HCT116 (cell line): ENCODE measurements around the gene FGGY. TPM values are rescaled to one million over a fixed set of nuclear protein-coding genes. Genes with fewer than 3 reads are reported as not detected.

ENCODE experiments used
- ATAC-seq: fragments of 200-7000 bp; cut with Tn5 transposase; 2 replicates; pipeline ENCODE4 v1.9.1; 2020; ENCODE audit warnings: mild to moderate bottlenecking, moderate library complexity
- BruUV-seq: library from RNA; stranded (reverse); fragments of 400-500 nt; replicated peaks from 2 replicates; lab custom pipeline; 2021; lab: Mats Ljungman, UMichigan
- CTCF ChIA-PET: fragments of 300-600 bp; sonication (Branson Sonifier 250); formaldehyde crosslinking; loops from one replicate; lab custom pipeline; 2021; ENCODE audit warnings: antibody characterized with exemption; lab: Charles Lee
- POLR2A ChIA-PET: fragments of 300-600, 350-600 bp; sonication (Branson Sonifier 250); formaldehyde crosslinking; loops from one replicate; lab custom pipeline; 2021; ENCODE audit warnings: antibody characterized with exemption; lab: Charles Lee
- RAD21 ChIA-PET, 2 experiments: fragments of 300-600 bp; sonication (Branson Sonifier 250); formaldehyde crosslinking; loops; one replicate each; lab custom pipeline; 2023; ENCODE audit warnings: low total read pairs in 2 of 2; ENCODE audit not compliant: uncharacterized antibody in 2 of 2, unreplicated experiment in 2 of 2, low non-redundant PET in 1 of 2; lab: Charles Lee
- DNase-seq: peaks from one replicate; pipeline ENCODE4 v3.0.0-alpha.2; 2010; ENCODE audit warnings: low read depth, low spot score
- H2AFZ ChIP-seq: fragments of 200-600 bp; shearing (Covaris generic), sonication (generic); 2 replicates; pipeline ENCODE4 v1.6.1; 2017; ENCODE audit warnings: low read depth, mixed run types, mixed read lengths, antibody characterized with exemption, low read length; ENCODE audit not compliant: poor library complexity, severe bottlenecking
- H3K27ac ChIP-seq: 2 replicates; pipeline ENCODE4 v1.5.1; 2012; ENCODE audit warnings: low read depth, low read length
- H3K27me3 ChIP-seq: fragments of 200-600 bp; sonication (generic); 2 replicates; pipeline ENCODE4 v1.6.1; 2016; ENCODE audit warnings: mixed run types, low read length, mixed read lengths; ENCODE audit not compliant: insufficient read depth
- H3K36me3 ChIP-seq, 2 experiments: fragments of 200-500 bp in 1 of 2; fragments of 200-600 bp in 1 of 2; sonication (Bioruptor generic) in 1 of 2; sonication (generic) in 1 of 2; 2 replicates each; pipeline versions ENCODE4 v1.5.1 to v1.6.1; 2014 to 2016; ENCODE audit warnings: low read length in 2 of 2, inconsistent platforms in 1 of 2, mixed read lengths in 1 of 2, mixed run types in 1 of 2; ENCODE audit not compliant: insufficient read depth in 2 of 2, control insufficient read depth in 1 of 2
- H3K4me1 ChIP-seq, 2 experiments: fragments of 200-600 bp in 1 of 2; sonication (generic) in 1 of 2; 2 replicates each; pipeline versions ENCODE4 v1.5.1 to v1.6.1; 2012 to 2017; ENCODE audit warnings: low read length in 2 of 2, inconsistent platforms in 1 of 2, mild to moderate bottlenecking in 1 of 2, mixed read lengths in 1 of 2, mixed run types in 1 of 2, moderate library complexity in 1 of 2; ENCODE audit not compliant: insufficient read depth in 2 of 2, control insufficient read depth in 1 of 2
- H3K4me2 ChIP-seq: fragments of 200-600 bp; sonication (generic); 2 replicates; pipeline ENCODE4 v1.6.1; 2017; ENCODE audit warnings: mixed run types, low read length, mixed read lengths
- H3K4me3 ChIP-seq, 2 experiments: fragments of 200-600 bp in 1 of 2; sonication (generic) in 1 of 2; replicated peaks in 1 of 2; 2 replicates each; pipeline ENCODE4 v1.5.1; 2011 to 2016; ENCODE audit warnings: low read length in 2 of 2, control low read depth in 1 of 2, low read depth in 1 of 2, mild to moderate bottlenecking in 1 of 2, mixed read lengths in 1 of 2, mixed run types in 1 of 2
- H3K79me2 ChIP-seq: fragments of 200-600 bp; sonication (generic); 2 replicates; pipeline ENCODE4 v1.6.1; 2017; ENCODE audit warnings: mild to moderate bottlenecking, mixed run types, low read length, moderate library complexity, mixed read lengths; ENCODE audit not compliant: insufficient read depth
- H3K9ac ChIP-seq: fragments of 200-600 bp; sonication (generic); 2 replicates; pipeline ENCODE4 v1.6.1; 2016; ENCODE audit warnings: low read length, mixed read lengths
- H3K9me2 ChIP-seq: fragments of 200-600 bp; sonication (generic), shearing (Covaris generic); 2 replicates; pipeline ENCODE4 v1.6.1; 2017; ENCODE audit warnings: mixed run types, mild to moderate bottlenecking, moderate library complexity; ENCODE audit not compliant: insufficient read depth
- H3K9me3 ChIP-seq, 2 experiments: fragments of 200-500 bp in 1 of 2; fragments of 200-600 bp in 1 of 2; sonication (Bioruptor generic) in 1 of 2; sonication (generic) in 1 of 2; 2 replicates each; pipeline ENCODE4 v1.6.1; 2014 to 2017; ENCODE audit warnings: low read length in 2 of 2, mixed read lengths in 2 of 2, inconsistent platforms in 1 of 2, low read depth in 1 of 2, mild to moderate bottlenecking in 1 of 2, mixed run types in 1 of 2, moderate library complexity in 1 of 2; ENCODE audit not compliant: control insufficient read depth in 1 of 2, insufficient read depth in 1 of 2
- H4K20me1 ChIP-seq: fragments of 200-600 bp; sonication (generic), shearing (Covaris generic); 2 replicates; pipeline ENCODE4 v1.6.1; 2017; ENCODE audit warnings: mixed run types, mild to moderate bottlenecking, moderate library complexity; ENCODE audit not compliant: insufficient read depth
- CEBPB ChIP-seq: IDR thresholded peaks from 2 replicates; pipeline ENCODE4 v1.6.1; 2012; ENCODE audit warnings: low read depth
- ELF1 ChIP-seq: IDR thresholded peaks from 2 replicates; pipeline ENCODE4 v1.6.1; 2012; ENCODE audit warnings: low read depth, borderline replicate concordance
- EZH2 ChIP-seq: fragments of 200-600 bp; sonication (generic); IDR thresholded peaks from 2 replicates; pipeline ENCODE4 v1.6.1; 2017; ENCODE audit warnings: antibody characterized with exemption, mixed run types
- EZH2phosphoT487 ChIP-seq: fragments of 200-600 bp; IDR thresholded peaks from 2 replicates; pipeline ENCODE4 v1.6.1; 2018; ENCODE audit warnings: antibody characterized with exemption, borderline replicate concordance
- FOSL1 ChIP-seq: IDR thresholded peaks from 2 replicates; pipeline ENCODE4 v1.6.1; 2012; ENCODE audit warnings: low read depth
- JUND ChIP-seq: IDR thresholded peaks from 2 replicates; pipeline ENCODE4 v1.6.1; 2012
- POLR2AphosphoS5 ChIP-seq: IDR thresholded peaks from 2 replicates; pipeline ENCODE4 v1.6.1; 2011; ENCODE audit warnings: mild to moderate bottlenecking, low read depth, low read length, moderate library complexity
- RAD21 ChIP-seq: IDR thresholded peaks from 2 replicates; pipeline ENCODE4 v1.6.1; 2012; ENCODE audit warnings: low read depth, mild to moderate bottlenecking
- SIN3A ChIP-seq: IDR thresholded peaks from 2 replicates; pipeline ENCODE4 v1.6.1; 2012; ENCODE audit warnings: low read depth
- SP1 ChIP-seq: IDR thresholded peaks from 2 replicates; pipeline ENCODE4 v1.6.1; 2012; ENCODE audit warnings: low read depth
- SRF ChIP-seq: IDR thresholded peaks from 2 replicates; pipeline ENCODE4 v1.6.1; 2012; ENCODE audit warnings: low read depth
- ZFX ChIP-seq: fragments of 450-650 bp; IDR thresholded peaks from 2 replicates; pipeline ENCODE4 v1.6.1; 2017
- ZNF274 ChIP-seq: fragments of 200-500 bp; sonication (Bioruptor generic); IDR thresholded peaks from 2 replicates; pipeline ENCODE4 v1.6.1; 2014; ENCODE audit warnings: mild to moderate bottlenecking, low read depth, low read length, inconsistent platforms
- intact Hi-C: fragments of 100-400 bp; cut with micrococcal nuclease; formaldehyde crosslinking; loops from 2 replicates; pipeline ENCODE4 v1.10.0; 2022
- total RNA-seq: library from RNA; stranded (reverse); gene quantifications from one replicate; pipeline ENCODE4 v1.2.1, GENCODE V29; 2021; ENCODE audit not compliant: unreplicated experiment
- TF ChIP-seq, protein P1 (sequence below): IDR thresholded peaks from 2 replicates; pipeline ENCODE4 v1.6.1; 2012
- TF ChIP-seq, protein P2 (sequence below), 3 experiments: fragments of 200-600 bp in 1 of 3; sonication (generic) in 1 of 3; IDR thresholded peaks in 2 of 3; conservative IDR thresholded peaks in 1 of 3; 2 replicates each; pipeline ENCODE4 v1.5.1; 2012 to 2017; ENCODE audit warnings: low read depth in 2 of 3, low read length in 2 of 3, antibody characterized with exemption in 1 of 3, borderline replicate concordance in 1 of 3, control low read depth in 1 of 3, mild to moderate bottlenecking in 1 of 3, mixed read lengths in 1 of 3, mixed run types in 1 of 3, moderate library complexity in 1 of 3; ENCODE audit not compliant: insufficient read depth in 1 of 3
- TF ChIP-seq, protein P3 (sequence below): IDR thresholded peaks from 2 replicates; pipeline ENCODE4 v1.6.1; 2012; ENCODE audit warnings: low read depth
- TF ChIP-seq, protein P4 (sequence below): IDR thresholded peaks from 2 replicates; pipeline ENCODE4 v1.6.1; 2012

Gene FGGY
- total RNA-seq, 1 experiment from 2014 or later: 10.6 TPM

DNA sequence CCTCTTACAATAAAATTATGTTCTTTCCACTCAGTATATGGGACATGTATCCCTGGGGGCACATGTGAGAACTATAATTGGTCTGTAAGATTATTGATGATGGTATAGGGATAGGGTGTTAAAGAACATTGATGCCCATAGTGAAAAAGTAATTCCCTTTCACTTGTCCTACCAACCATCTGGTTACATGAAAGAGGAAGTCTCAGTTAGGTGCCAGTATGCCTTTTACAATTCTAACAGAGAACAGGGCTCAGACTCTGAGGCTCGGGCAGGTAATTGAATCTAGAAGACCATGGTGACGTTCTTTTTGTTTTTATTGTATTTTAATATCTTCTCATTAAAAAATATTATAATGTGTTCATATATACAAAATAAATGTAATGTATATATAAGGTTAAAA, 113.6 kb downstream of the FGGY start (continued):
- TF ChIP-seq ZFX (no peak), SIN3A (no peak), EZH2phosphoT487 (no peak), SRF (no peak), SP1 (no peak)
- TF ChIP-seq, protein P1, sequence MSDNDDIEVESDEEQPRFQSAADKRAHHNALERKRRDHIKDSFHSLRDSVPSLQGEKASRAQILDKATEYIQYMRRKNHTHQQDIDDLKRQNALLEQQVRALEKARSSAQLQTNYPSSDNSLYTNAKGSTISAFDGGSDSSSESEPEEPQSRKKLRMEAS: no peak

DNA sequence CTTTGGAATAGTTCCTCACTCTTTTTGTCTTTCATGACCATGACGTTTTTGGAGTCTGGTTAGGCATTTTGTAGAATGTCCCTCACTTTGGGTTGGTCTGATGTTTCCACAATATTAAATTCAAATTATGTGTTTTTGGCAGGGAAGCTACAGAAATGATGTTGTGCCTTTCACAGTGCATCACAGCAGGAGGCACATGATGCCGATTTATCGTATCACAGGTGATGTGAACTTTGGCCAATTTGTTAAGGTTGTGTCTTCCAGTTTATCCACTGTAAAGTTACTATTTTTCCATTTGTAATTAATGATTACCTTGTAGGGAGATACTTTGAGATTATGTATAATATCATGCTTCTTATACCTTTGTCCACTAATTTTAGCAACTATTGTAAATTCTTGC, 114.3 kb downstream of the FGGY start:
- Histone ChIP-seq H3K36me3 (no peaks in the 10 kb centered on the region), H3K9me3 (no peaks in the 10 kb centered on the region), H3K4me1 (no peaks in the 10 kb centered on the region), H3K9me2 (no peaks in the 10 kb centered on the region), H3K27me3 (no peaks in the 10 kb centered on the region), H4K20me1 (no peaks in the 10 kb centered on the region), H2AFZ (no peak overlapping the region), H3K9ac (no peak overlapping the region), H3K27ac (no peak overlapping the region), H3K79me2 (no peaks in the 10 kb centered on the region), H3K4me3 (no peak overlapping the region)
- ChIA-PET POLR2A (no interaction called here), RAD21 (no interaction called here)
- intact Hi-C loops: no loop called here
- DNase-seq: no peak
- BruUV-seq: no TSS peak
- TF ChIP-seq, protein P2, sequence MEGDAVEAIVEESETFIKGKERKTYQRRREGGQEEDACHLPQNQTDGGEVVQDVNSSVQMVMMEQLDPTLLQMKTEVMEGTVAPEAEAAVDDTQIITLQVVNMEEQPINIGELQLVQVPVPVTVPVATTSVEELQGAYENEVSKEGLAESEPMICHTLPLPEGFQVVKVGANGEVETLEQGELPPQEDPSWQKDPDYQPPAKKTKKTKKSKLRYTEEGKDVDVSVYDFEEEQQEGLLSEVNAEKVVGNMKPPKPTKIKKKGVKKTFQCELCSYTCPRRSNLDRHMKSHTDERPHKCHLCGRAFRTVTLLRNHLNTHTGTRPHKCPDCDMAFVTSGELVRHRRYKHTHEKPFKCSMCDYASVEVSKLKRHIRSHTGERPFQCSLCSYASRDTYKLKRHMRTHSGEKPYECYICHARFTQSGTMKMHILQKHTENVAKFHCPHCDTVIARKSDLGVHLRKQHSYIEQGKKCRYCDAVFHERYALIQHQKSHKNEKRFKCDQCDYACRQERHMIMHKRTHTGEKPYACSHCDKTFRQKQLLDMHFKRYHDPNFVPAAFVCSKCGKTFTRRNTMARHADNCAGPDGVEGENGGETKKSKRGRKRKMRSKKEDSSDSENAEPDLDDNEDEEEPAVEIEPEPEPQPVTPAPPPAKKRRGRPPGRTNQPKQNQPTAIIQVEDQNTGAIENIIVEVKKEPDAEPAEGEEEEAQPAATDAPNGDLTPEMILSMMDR (IDR thresholded peaks at IDR 0.05 in 2 of 3, conservative IDR thresholded peaks at IDR 0.05 in 1 of 3; ENCODE audit: borderline replicate concordance in 1 of 3, insufficient read depth in 1 of 3, low read depth in 2 of 3, low read length in 2 of 3): no peak
- TF ChIP-seq SP1 (no peak), SRF (no peak), RAD21 (no peak), EZH2 (no peak), ZFX (no peak), JUND (no peak), CEBPB (no peak), ZNF274 (no peak), FOSL1 (no peak), ELF1 (no peak), POLR2AphosphoS5 (no peak)
- TF ChIP-seq, protein P3, sequence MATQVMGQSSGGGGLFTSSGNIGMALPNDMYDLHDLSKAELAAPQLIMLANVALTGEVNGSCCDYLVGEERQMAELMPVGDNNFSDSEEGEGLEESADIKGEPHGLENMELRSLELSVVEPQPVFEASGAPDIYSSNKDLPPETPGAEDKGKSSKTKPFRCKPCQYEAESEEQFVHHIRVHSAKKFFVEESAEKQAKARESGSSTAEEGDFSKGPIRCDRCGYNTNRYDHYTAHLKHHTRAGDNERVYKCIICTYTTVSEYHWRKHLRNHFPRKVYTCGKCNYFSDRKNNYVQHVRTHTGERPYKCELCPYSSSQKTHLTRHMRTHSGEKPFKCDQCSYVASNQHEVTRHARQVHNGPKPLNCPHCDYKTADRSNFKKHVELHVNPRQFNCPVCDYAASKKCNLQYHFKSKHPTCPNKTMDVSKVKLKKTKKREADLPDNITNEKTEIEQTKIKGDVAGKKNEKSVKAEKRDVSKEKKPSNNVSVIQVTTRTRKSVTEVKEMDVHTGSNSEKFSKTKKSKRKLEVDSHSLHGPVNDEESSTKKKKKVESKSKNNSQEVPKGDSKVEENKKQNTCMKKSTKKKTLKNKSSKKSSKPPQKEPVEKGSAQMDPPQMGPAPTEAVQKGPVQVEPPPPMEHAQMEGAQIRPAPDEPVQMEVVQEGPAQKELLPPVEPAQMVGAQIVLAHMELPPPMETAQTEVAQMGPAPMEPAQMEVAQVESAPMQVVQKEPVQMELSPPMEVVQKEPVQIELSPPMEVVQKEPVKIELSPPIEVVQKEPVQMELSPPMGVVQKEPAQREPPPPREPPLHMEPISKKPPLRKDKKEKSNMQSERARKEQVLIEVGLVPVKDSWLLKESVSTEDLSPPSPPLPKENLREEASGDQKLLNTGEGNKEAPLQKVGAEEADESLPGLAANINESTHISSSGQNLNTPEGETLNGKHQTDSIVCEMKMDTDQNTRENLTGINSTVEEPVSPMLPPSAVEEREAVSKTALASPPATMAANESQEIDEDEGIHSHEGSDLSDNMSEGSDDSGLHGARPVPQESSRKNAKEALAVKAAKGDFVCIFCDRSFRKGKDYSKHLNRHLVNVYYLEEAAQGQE: no peak
- TF ChIP-seq, protein P1: no peak
- TF ChIP-seq, protein P4, sequence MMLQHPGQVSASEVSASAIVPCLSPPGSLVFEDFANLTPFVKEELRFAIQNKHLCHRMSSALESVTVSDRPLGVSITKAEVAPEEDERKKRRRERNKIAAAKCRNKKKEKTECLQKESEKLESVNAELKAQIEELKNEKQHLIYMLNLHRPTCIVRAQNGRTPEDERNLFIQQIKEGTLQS: no peak
- TF ChIP-seq, all 23 proteins: peak for 0
- ATAC-seq: no peak
- CTCF ChIA-PET: no interaction called here
- no peak overlapping the region for H3K4me2 ChIP-seq
